GM12878 (cell line): Measurements from ENCODE around the gene ENG. TPM values are rescaled to one million over a fixed set of nuclear protein-coding genes. Genes with fewer than 3 reads are reported as not detected.

Experiments
- CHD2 ChIP-seq: IDR thresholded peaks from 2 replicates; pipeline ENCODE4 v1.6.1; 2011; ENCODE audit warnings: low read depth, low read length, improper control_type of control experiment, borderline replicate concordance
- CHD4 ChIP-seq: fragments of 200-600 bp; sonication (generic); IDR thresholded peaks from 2 replicates; pipeline ENCODE4 v1.6.1; 2016; ENCODE audit warnings: mild to moderate bottlenecking
- DPF2 ChIP-seq: fragments of 450-650 bp; IDR thresholded peaks from 2 replicates; pipeline ENCODE4 v1.6.1; 2017; ENCODE audit warnings: mild to moderate bottlenecking
- EP300 ChIP-seq, 2 experiments: fragments of 150-350 bp in 1 of 2; IDR thresholded peaks; 2 replicates each; pipeline ENCODE4 v1.6.1; 2011 to 2012; ENCODE audit warnings: low read depth in 2 of 2, low read length in 2 of 2, borderline replicate concordance in 1 of 2, improper control_type of control experiment in 1 of 2, inconsistent platforms in 1 of 2; ENCODE audit not compliant: control insufficient read depth in 1 of 2
- GATAD2B ChIP-seq: fragments of 450-650 bp; conservative IDR thresholded peaks from 2 replicates; pipeline ENCODE4 v1.6.1; 2017; ENCODE audit warnings: low read depth, mild to moderate bottlenecking, moderate library complexity
- IKZF1 ChIP-seq: fragments of 450-650 bp; conservative IDR thresholded peaks from 2 replicates; pipeline ENCODE4 v1.6.1; 2017; ENCODE audit warnings: antibody characterized with exemption, mild to moderate bottlenecking
- KLF5 ChIP-seq: fragments of 450-650 bp; IDR thresholded peaks from 2 replicates; pipeline ENCODE4 v1.6.1; 2014; ENCODE audit warnings: mild to moderate bottlenecking; ENCODE audit not compliant: partially characterized antibody
- NFXL1 ChIP-seq: fragments of 450-650 bp; IDR thresholded peaks from 2 replicates; pipeline ENCODE4 v1.6.1; 2017; ENCODE audit warnings: antibody characterized with exemption, mild to moderate bottlenecking, borderline replicate concordance
- NFYA ChIP-seq: IDR thresholded peaks from 2 replicates; pipeline ENCODE4 v1.6.1; 2011; ENCODE audit warnings: low read depth, mild to moderate bottlenecking, low read length, improper control_type of control experiment, borderline replicate concordance
- PAX5 ChIP-seq: IDR thresholded peaks from 2 replicates; pipeline ENCODE4 v1.6.1; 2011; ENCODE audit warnings: low read depth, low read length, borderline replicate concordance
- RUNX3 ChIP-seq: IDR thresholded peaks from 2 replicates; pipeline ENCODE4 v1.6.1; 2012; ENCODE audit warnings: low read length, inconsistent platforms
- SIN3A ChIP-seq: IDR thresholded peaks from 2 replicates; pipeline ENCODE4 v1.6.1; 2012; ENCODE audit warnings: low read depth, low read length, improper control_type of control experiment
- polyA plus RNA-seq, 11 experiments: library from polyadenylated mRNA; depleted of rRNA in 4 of 11; unstranded in 6 of 11; stranded (reverse) in 5 of 11; fragments of >200 nt; fragmentation: Nextera tagmentation in 4 of 11; fragmentation: Illumina TruSeq in 1 of 11; extraction: Ambion mirVana in 4 of 11; extraction: Trizol in 1 of 11; gene quantifications; 1 replicate in 1 of 11; 2 replicates in 10 of 11; pipeline versions ENCODE4 v1.2.1 to v1.2.3, GENCODE V29; 2011 to 2016; ENCODE audit warnings: inconsistent platforms in 2 of 11, missing spikeins in 2 of 11, low read depth in 1 of 11
- total RNA-seq, 4 experiments: library from RNA; depleted of rRNA in 3 of 4; stranded (reverse); fragments of >200 nt in 3 of 4; fragmentation: Illumina TruSeq in 1 of 4; extraction: Trizol in 1 of 4; gene quantifications; 2 replicates each; pipeline versions ENCODE4 v1.2.1 to v1.2.3, GENCODE V29; 2013 to 2021
- TF ChIP-seq, protein P1 (sequence below): IDR thresholded peaks from 2 replicates; pipeline ENCODE4 v1.6.1; 2012; ENCODE audit warnings: mild to moderate bottlenecking, low read depth, low read length
- TF ChIP-seq, protein P2 (sequence below): fragments of 450-650 bp; IDR thresholded peaks from 2 replicates; pipeline ENCODE4 v1.6.1; 2014; ENCODE audit warnings: mild to moderate bottlenecking
- TF ChIP-seq, protein P3 (sequence below), 3 experiments: IDR thresholded peaks in 2 of 3; conservative IDR thresholded peaks in 1 of 3; 2 replicates each; pipeline ENCODE4 v1.5.1; 2011; ENCODE audit warnings: low read depth in 3 of 3, low read length in 3 of 3, mild to moderate bottlenecking in 3 of 3, control low read depth in 2 of 3, moderate library complexity in 2 of 3, inconsistent platforms in 1 of 3, mixed read lengths in 1 of 3; ENCODE audit not compliant: control insufficient read depth in 2 of 3, insufficient read depth in 1 of 3; ENCODE audit errors: extremely low read depth in 1 of 3
- TF ChIP-seq, protein P4 (sequence below): IDR thresholded peaks from 2 replicates; pipeline ENCODE4 v1.6.1; 2012; ENCODE audit warnings: low read depth, low read length, improper control_type of control experiment
- TF ChIP-seq, protein P5 (sequence below): fragments of 450-650 bp; IDR thresholded peaks from 2 replicates; pipeline ENCODE4 v1.6.1; 2018; ENCODE audit warnings: mild to moderate bottlenecking, low read depth, moderate library complexity; ENCODE audit not compliant: partially characterized antibody

ENG gene
- total and polyA plus RNA-seq, 10 of the 15 experiments (the other 5 are each of a cell fraction or from before 2014, with no cell fraction given) = 0.14 to 10.1 (median 2.0) TPM

DNA sequence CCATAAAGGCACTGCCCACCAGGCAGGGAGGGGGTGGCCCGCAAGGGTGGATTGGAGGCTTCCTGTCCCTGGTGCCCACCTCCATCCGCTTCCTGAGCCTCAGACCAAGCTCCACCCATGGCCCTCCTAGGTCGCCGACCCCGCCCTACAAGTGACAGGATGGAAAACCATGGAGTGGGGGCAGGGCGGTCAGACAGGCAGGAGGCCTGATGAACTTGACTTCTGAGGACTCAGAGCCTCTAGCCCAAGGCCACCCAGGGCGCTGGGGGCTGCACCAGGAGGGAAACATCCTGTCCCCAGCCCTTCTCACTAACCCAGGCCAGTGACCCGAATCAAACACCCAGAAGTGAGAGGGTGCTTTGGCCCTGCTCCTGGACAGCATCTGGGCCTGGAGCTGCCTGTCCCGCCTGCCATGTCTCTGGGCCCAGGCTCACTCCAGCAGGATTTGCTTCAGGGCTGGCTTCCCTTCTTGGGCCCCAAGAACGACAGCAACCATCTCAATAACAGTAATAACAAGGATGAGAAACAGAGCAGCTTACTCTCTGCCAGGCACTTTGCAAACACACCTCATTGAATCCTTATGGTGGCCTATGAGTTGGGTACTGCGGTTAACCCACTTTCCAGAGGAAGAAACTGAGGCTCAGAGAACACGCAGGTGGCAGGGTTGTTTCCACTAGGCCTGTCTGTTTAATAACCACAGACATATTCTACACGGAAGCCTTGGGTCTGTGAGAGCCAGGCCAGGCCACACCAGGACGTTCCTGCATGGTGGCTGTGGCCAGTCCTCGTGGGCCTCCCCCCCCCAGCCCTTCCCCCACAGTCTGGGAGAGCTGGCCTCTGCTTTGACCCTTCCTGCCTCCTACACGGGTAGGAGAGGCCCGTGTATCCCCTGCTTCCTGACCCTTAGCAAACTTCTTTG is 49.4 kb upstream of the ENG start (continued):
- TF ChIP-seq, protein P1, sequence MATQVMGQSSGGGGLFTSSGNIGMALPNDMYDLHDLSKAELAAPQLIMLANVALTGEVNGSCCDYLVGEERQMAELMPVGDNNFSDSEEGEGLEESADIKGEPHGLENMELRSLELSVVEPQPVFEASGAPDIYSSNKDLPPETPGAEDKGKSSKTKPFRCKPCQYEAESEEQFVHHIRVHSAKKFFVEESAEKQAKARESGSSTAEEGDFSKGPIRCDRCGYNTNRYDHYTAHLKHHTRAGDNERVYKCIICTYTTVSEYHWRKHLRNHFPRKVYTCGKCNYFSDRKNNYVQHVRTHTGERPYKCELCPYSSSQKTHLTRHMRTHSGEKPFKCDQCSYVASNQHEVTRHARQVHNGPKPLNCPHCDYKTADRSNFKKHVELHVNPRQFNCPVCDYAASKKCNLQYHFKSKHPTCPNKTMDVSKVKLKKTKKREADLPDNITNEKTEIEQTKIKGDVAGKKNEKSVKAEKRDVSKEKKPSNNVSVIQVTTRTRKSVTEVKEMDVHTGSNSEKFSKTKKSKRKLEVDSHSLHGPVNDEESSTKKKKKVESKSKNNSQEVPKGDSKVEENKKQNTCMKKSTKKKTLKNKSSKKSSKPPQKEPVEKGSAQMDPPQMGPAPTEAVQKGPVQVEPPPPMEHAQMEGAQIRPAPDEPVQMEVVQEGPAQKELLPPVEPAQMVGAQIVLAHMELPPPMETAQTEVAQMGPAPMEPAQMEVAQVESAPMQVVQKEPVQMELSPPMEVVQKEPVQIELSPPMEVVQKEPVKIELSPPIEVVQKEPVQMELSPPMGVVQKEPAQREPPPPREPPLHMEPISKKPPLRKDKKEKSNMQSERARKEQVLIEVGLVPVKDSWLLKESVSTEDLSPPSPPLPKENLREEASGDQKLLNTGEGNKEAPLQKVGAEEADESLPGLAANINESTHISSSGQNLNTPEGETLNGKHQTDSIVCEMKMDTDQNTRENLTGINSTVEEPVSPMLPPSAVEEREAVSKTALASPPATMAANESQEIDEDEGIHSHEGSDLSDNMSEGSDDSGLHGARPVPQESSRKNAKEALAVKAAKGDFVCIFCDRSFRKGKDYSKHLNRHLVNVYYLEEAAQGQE = no peak
- TF ChIP-seq EP300 (IDR thresholded peaks at IDR 0.05; ENCODE audit: borderline replicate concordance in 1 of 2, control insufficient read depth in 1 of 2, low read depth in 2 of 2, low read length in 2 of 2) (0 out of 4 replicates have a peak, but pooled peaks of 1 of the 2 experiments have one; percentile 7), GATAD2B (0 out of 2 replicates have a peak, but pooled peaks have one; percentile 22), PAX5 (0 out of 2 replicates have a peak, but pooled peaks have one; percentile 10), CHD4 (no peak), DPF2 (0 out of 2 replicates have a peak, but pooled peaks have one; percentile 43), KLF5 (peak; percentile 29), NFXL1 (no peak), CHD2 (peak; percentile 67; the same call in 1 of the 2 replicates), IKZF1 (peak; percentile 55; the same call in 1 of the 2 replicates), SIN3A (no peak), NFYA (no peak), RUNX3 (peak; percentile 20)
- TF ChIP-seq, protein P2, sequence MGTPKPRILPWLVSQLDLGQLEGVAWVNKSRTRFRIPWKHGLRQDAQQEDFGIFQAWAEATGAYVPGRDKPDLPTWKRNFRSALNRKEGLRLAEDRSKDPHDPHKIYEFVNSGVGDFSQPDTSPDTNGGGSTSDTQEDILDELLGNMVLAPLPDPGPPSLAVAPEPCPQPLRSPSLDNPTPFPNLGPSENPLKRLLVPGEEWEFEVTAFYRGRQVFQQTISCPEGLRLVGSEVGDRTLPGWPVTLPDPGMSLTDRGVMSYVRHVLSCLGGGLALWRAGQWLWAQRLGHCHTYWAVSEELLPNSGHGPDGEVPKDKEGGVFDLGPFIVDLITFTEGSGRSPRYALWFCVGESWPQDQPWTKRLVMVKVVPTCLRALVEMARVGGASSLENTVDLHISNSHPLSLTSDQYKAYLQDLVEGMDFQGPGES = no peak
- TF ChIP-seq, protein P3, sequence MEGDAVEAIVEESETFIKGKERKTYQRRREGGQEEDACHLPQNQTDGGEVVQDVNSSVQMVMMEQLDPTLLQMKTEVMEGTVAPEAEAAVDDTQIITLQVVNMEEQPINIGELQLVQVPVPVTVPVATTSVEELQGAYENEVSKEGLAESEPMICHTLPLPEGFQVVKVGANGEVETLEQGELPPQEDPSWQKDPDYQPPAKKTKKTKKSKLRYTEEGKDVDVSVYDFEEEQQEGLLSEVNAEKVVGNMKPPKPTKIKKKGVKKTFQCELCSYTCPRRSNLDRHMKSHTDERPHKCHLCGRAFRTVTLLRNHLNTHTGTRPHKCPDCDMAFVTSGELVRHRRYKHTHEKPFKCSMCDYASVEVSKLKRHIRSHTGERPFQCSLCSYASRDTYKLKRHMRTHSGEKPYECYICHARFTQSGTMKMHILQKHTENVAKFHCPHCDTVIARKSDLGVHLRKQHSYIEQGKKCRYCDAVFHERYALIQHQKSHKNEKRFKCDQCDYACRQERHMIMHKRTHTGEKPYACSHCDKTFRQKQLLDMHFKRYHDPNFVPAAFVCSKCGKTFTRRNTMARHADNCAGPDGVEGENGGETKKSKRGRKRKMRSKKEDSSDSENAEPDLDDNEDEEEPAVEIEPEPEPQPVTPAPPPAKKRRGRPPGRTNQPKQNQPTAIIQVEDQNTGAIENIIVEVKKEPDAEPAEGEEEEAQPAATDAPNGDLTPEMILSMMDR (IDR thresholded peaks at IDR 0.05 in 2 of 3, conservative IDR thresholded peaks at IDR 0.05 in 1 of 3; ENCODE audit: control insufficient read depth in 2 of 3, extremely low read depth in 1 of 3, insufficient read depth in 1 of 3, low read depth in 3 of 3, low read length in 3 of 3) = no peak
- TF ChIP-seq, protein P4, sequence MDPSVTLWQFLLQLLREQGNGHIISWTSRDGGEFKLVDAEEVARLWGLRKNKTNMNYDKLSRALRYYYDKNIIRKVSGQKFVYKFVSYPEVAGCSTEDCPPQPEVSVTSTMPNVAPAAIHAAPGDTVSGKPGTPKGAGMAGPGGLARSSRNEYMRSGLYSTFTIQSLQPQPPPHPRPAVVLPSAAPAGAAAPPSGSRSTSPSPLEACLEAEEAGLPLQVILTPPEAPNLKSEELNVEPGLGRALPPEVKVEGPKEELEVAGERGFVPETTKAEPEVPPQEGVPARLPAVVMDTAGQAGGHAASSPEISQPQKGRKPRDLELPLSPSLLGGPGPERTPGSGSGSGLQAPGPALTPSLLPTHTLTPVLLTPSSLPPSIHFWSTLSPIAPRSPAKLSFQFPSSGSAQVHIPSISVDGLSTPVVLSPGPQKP = no peak
- TF ChIP-seq, protein P5, sequence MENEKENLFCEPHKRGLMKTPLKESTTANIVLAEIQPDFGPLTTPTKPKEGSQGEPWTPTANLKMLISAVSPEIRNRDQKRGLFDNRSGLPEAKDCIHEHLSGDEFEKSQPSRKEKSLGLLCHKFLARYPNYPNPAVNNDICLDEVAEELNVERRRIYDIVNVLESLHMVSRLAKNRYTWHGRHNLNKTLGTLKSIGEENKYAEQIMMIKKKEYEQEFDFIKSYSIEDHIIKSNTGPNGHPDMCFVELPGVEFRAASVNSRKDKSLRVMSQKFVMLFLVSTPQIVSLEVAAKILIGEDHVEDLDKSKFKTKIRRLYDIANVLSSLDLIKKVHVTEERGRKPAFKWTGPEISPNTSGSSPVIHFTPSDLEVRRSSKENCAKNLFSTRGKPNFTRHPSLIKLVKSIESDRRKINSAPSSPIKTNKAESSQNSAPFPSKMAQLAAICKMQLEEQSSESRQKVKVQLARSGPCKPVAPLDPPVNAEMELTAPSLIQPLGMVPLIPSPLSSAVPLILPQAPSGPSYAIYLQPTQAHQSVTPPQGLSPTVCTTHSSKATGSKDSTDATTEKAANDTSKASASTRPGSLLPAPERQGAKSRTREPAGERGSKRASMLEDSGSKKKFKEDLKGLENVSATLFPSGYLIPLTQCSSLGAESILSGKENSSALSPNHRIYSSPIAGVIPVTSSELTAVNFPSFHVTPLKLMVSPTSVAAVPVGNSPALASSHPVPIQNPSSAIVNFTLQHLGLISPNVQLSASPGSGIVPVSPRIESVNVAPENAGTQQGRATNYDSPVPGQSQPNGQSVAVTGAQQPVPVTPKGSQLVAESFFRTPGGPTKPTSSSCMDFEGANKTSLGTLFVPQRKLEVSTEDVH = no peak
